SK-N-MC (cell line): ENCODE results near the gene VNN1.

ENCODE experiments used
- EZH2 ChIP-seq: fragments of 200-600 bp; sonication (generic); IDR thresholded peaks from one replicate; pipeline ENCODE4 v1.6.1; 2017; ENCODE audit warnings: antibody characterized with exemption
- FOXP2 ChIP-seq: optimal IDR thresholded peaks from 2 replicates; pipeline ENCODE3; 2011; ENCODE audit warnings: mild to moderate bottlenecking, moderate library complexity; ENCODE audit not compliant: insufficient read depth; ENCODE audit errors: extremely low read length, control extremely low read depth
- POLR2AphosphoS5 ChIP-seq: IDR thresholded peaks from 2 replicates; pipeline ENCODE4 v1.6.1; 2012; ENCODE audit warnings: mild to moderate bottlenecking, low read depth, low read length, borderline replicate concordance

- TF ChIP-seq POLR2AphosphoS5 (no peak), EZH2 (no peak), FOXP2 (no peak)
These were observed 19.4 kb upstream of the VNN1 start for GRCh38 chr6:132733283-132733682.
